Caco-2 (cell line): Measurements from ENCODE around the gene ELAC1. TPM values are rescaled to one million over a fixed set of nuclear protein-coding genes. Genes with fewer than 3 reads are reported as not detected.

Experiments
- BruUV-seq: library from RNA; stranded (reverse); fragments of 400-500 nt; replicated peaks from 2 replicates; lab custom pipeline; 2021; lab: Mats Ljungman, UMichigan
- CTCF ChIA-PET: fragments of 300-600 bp; sonication (Branson Sonifier 250); formaldehyde crosslinking; loops from one replicate; lab custom pipeline; 2022; ENCODE audit warnings: antibody characterized with exemption; lab: Charles Lee
- POLR2A ChIA-PET: fragments of 300-600 bp; sonication (Branson Sonifier 250); formaldehyde crosslinking; loops from one replicate; lab custom pipeline; 2022; ENCODE audit warnings: antibody characterized with exemption; lab: Charles Lee
- DNase-seq, 2 experiments: peaks; one replicate each; pipeline versions ENCODE4 v3.0.0 to v3.0.0-alpha.2; 2020 to 2022
- H3K27me3 ChIP-seq: replicated peaks from 2 replicates; pipeline ENCODE4 v1.6.0; 2011; ENCODE audit warnings: low read length; ENCODE audit not compliant: control insufficient read depth, insufficient read depth
- H3K36me3 ChIP-seq: 2 replicates; pipeline ENCODE4 v1.5.1; 2011; ENCODE audit warnings: low read length; ENCODE audit not compliant: control insufficient read depth, insufficient read depth
- H3K4me1 ChIP-seq: fragments of 250-450 bp; sonication (Bioruptor Pico); 2 replicates; pipeline ENCODE4 v1.5.1; 2020; ENCODE audit warnings: mild to moderate bottlenecking
- H3K4me3 ChIP-seq: 2 replicates; pipeline ENCODE4 v1.5.1; 2011; ENCODE audit warnings: low read depth, mild to moderate bottlenecking, control low read depth, low read length
- H3K9me3 ChIP-seq: fragments of 250-450 bp; sonication (Bioruptor Pico); 2 replicates; pipeline ENCODE4 v1.5.1; 2020; ENCODE audit warnings: mild to moderate bottlenecking, moderate library complexity
- H3K27ac Mint-ChIP-seq: one replicate; pipeline ENCODE4 v1.8.0; 2022; ENCODE audit warnings: mixed read lengths; ENCODE audit not compliant: unreplicated experiment
- H3K27me3 Mint-ChIP-seq: one replicate; pipeline ENCODE4 v1.8.0; 2022; ENCODE audit warnings: mixed read lengths; ENCODE audit not compliant: insufficient read depth, unreplicated experiment
- H3K36me3 Mint-ChIP-seq: one replicate; pipeline ENCODE4 v1.8.0; 2022; ENCODE audit warnings: mild to moderate bottlenecking, mixed read lengths; ENCODE audit not compliant: insufficient read depth, unreplicated experiment
- H3K4me1 Mint-ChIP-seq: one replicate; pipeline ENCODE4 v1.8.0; 2022; ENCODE audit warnings: low read depth, mixed read lengths; ENCODE audit not compliant: unreplicated experiment
- H3K4me3 Mint-ChIP-seq: one replicate; pipeline ENCODE4 v1.8.0; 2022; ENCODE audit warnings: mild to moderate bottlenecking, moderate library complexity, mixed read lengths; ENCODE audit not compliant: unreplicated experiment
- H3K9me3 Mint-ChIP-seq: one replicate; pipeline ENCODE4 v1.8.0; 2022; ENCODE audit warnings: mixed read lengths; ENCODE audit not compliant: unreplicated experiment
- intact Hi-C: fragments of 100-400 bp; cut with micrococcal nuclease; formaldehyde crosslinking; loops from one replicate; pipeline ENCODE4 v1.10.0; 2022; ENCODE audit not compliant: unreplicated experiment
- total RNA-seq: library from RNA; stranded (reverse); gene quantifications from 2 replicates; pipeline ENCODE4 v1.2.3, GENCODE V29; 2022
- TF ChIP-seq, protein P1 (sequence below), 2 experiments: fragments of 200-600 bp in 1 of 2; IDR thresholded peaks; 1 replicate in 1 of 2; 2 replicates in 1 of 2; pipeline versions ENCODE4 v1.5.1 to v1.8.0; 2011 to 2022; ENCODE audit warnings: antibody characterized with exemption in 1 of 2, control low read depth in 1 of 2, inconsistent platforms in 1 of 2, low read depth in 1 of 2, low read length in 1 of 2, mild to moderate bottlenecking in 1 of 2, moderate library complexity in 1 of 2; ENCODE audit not compliant: insufficient read depth in 1 of 2, severe bottlenecking in 1 of 2, unreplicated experiment in 1 of 2

Gene ELAC1
- total RNA-seq, 1 experiment from 2014 or later: 5.3 TPM

DNA sequence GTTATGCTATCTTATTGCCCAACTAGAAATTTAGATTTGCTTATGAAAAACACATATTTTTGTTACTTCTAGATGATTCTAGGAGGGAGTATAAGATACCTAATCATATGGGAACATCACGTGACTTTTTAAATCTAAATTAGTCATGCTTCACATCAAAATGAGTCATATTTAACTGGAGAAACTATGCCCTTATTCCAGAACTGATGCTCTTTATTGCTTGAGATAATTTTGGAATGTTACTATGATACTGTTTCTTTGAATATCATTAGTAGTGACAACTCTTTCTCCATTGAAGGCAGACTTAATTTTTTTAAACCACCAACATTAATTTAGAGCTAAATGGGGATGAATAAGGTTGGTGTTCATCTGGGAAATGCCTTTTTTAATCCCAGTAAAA is 19.9 kb upstream of the ELAC1 start:
- Histone ChIP-seq H3K27me3 (no peaks in the 10 kb centered on the region), H3K36me3 (no peaks in the 10 kb centered on the region), H3K4me1 (no peaks in the 10 kb centered on the region), H3K9me3 (no peaks in the 10 kb centered on the region), H3K4me3 (no peak overlapping the region)
- no peak overlapping the region for H3K4me3 Mint-ChIP-seq
- H3K27ac Mint-ChIP-seq: no peak overlapping the region
- no peaks in the 10 kb centered on the region for H3K4me1 Mint-ChIP-seq
- no peaks in the 10 kb centered on the region for H3K36me3 Mint-ChIP-seq
- TF ChIP-seq, protein P1, sequence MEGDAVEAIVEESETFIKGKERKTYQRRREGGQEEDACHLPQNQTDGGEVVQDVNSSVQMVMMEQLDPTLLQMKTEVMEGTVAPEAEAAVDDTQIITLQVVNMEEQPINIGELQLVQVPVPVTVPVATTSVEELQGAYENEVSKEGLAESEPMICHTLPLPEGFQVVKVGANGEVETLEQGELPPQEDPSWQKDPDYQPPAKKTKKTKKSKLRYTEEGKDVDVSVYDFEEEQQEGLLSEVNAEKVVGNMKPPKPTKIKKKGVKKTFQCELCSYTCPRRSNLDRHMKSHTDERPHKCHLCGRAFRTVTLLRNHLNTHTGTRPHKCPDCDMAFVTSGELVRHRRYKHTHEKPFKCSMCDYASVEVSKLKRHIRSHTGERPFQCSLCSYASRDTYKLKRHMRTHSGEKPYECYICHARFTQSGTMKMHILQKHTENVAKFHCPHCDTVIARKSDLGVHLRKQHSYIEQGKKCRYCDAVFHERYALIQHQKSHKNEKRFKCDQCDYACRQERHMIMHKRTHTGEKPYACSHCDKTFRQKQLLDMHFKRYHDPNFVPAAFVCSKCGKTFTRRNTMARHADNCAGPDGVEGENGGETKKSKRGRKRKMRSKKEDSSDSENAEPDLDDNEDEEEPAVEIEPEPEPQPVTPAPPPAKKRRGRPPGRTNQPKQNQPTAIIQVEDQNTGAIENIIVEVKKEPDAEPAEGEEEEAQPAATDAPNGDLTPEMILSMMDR (IDR thresholded peaks at IDR 0.05; ENCODE audit: insufficient read depth in 1 of 2, low read depth in 1 of 2, low read length in 1 of 2, severe bottlenecking in 1 of 2, unreplicated experiment in 1 of 2): no peak
- CTCF ChIA-PET: no interaction called here
- BruUV-seq: no TSS peak
- H3K9me3 Mint-ChIP-seq: no peaks in the 10 kb centered on the region
- intact Hi-C loops: no loop called here
- POLR2A ChIA-PET: no interaction called here
- no peak for DNase-seq
- no peaks in the 10 kb centered on the region for H3K27me3 Mint-ChIP-seq

DNA sequence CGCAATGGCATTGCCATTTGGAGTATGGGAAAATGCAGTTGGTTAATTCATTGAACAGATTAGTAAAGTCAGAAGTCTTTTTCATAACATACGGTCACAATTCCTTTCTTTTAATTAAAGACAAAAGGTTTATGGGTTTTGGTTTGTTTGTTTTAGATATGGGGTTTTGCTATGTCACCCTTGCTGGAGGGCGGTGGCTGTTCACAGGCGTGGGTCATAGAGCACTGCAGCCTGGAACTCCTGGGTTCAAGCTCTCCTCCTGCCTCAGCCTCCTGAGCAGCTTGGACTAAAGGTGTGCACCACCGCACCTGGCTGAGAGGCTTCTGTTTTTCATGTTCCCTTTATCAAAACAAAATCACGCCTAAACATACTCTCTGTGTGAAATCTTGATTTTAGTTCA is 18.7 kb upstream of the ELAC1 start:
- no peaks in the 10 kb centered on the region for H3K4me1 ChIP-seq
- H3K27me3 ChIP-seq: no peaks in the 10 kb centered on the region
- no peak for DNase-seq
- Mint-ChIP-seq H3K27ac (no peak overlapping the region), H3K36me3 (no peaks in the 10 kb centered on the region), H3K9me3 (no peaks in the 10 kb centered on the region), H3K27me3 (no peaks in the 10 kb centered on the region), H3K4me3 (no peak overlapping the region), H3K4me1 (no peaks in the 10 kb centered on the region)
- TF ChIP-seq, protein P1 (IDR thresholded peaks at IDR 0.05; ENCODE audit: insufficient read depth in 1 of 2, low read depth in 1 of 2, low read length in 1 of 2, severe bottlenecking in 1 of 2, unreplicated experiment in 1 of 2): no peak
- H3K4me3 ChIP-seq: no peak overlapping the region
- ChIA-PET POLR2A (no interaction called here), CTCF (no interaction called here)
- BruUV-seq: no TSS peak
- intact Hi-C loops: no loop called here
- H3K9me3 ChIP-seq: no peaks in the 10 kb centered on the region
- no peaks in the 10 kb centered on the region for H3K36me3 ChIP-seq

DNA sequence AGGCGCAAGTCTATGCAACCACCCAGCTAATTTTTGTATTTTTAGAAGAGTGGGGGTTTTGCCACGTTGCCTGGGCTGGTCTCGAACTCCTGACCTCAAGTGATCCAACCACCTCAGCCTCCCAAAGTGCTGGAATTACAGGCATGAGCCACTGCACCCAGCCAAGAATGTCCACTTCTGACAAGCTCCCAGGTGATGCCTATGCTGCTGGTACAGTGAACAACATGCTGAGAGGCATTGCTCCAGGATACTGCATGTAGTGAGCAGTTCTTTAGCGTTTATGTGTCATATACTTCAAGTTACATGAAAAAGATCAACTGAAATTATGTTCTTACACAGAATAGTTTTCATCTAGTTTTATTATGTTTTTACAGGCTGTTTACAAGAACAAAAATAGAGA is 17.2 kb upstream of the ELAC1 start:
- no peaks in the 10 kb centered on the region for H3K9me3 Mint-ChIP-seq
- TF ChIP-seq, protein P1 (IDR thresholded peaks at IDR 0.05; ENCODE audit: insufficient read depth in 1 of 2, low read depth in 1 of 2, low read length in 1 of 2, severe bottlenecking in 1 of 2, unreplicated experiment in 1 of 2): no peak
- DNase-seq: no peak
- no TSS peak for BruUV-seq
- H3K27me3 Mint-ChIP-seq: no peaks in the 10 kb centered on the region
- Histone ChIP-seq H3K27me3 (no peaks in the 10 kb centered on the region), H3K4me1 (no peaks in the 10 kb centered on the region), H3K9me3 (no peaks in the 10 kb centered on the region), H3K36me3 (no peaks in the 10 kb centered on the region), H3K4me3 (no peak overlapping the region)
- H3K4me3 Mint-ChIP-seq: no peak overlapping the region
- intact Hi-C loops: no loop called here
- no peak overlapping the region for H3K27ac Mint-ChIP-seq
- ChIA-PET POLR2A (no interaction called here), CTCF (no interaction called here)
- no peaks in the 10 kb centered on the region for H3K36me3 Mint-ChIP-seq
- no peaks in the 10 kb centered on the region for H3K4me1 Mint-ChIP-seq
